ENCODE data around the gene MPO. TPM values are rescaled to one million over a fixed set of nuclear protein-coding genes. Genes with fewer than 3 reads are reported as not detected.

MPO gene
- 0.19 TPM in 1 of 2 replicates, not detected in the other for total RNA-seq (2022)
- not detected for Bru-seq, nascent RNA
- BruChase-seq, experiment 1, labeled RNA remaining after a 6-hour chase, result not detected
- not detected for BruChase-seq, experiment 2, labeled RNA remaining after a 2-hour chase
- long read RNA-seq, partial matches to known transcripts, result 0 of 1 reads
- long read RNA-seq, other reads (novel, unspliced or antisense), result 1 of 1 reads

GRCh38 chr17:58280480-58281217 is at the start of gene MPO:
Gene MPO, minus strand, starts transcription at chr17:58280935. Its CDS starts 177 bp downstream, at chr17:58280758.
- ChIA-PET CTCF (interaction anchor here (0.7 kb wide), 1 partner anchor 665 kb away, joined by 3 read pairs; no protein-coding TSS in a partner anchor), POLR2A (no interaction called here)
- intact Hi-C loops (cut with micrococcal nuclease), result no loop called here

GRCh38 chr17:58329810-58330537 is 49.2 kb upstream of the MPO start:
- POLR2A ChIA-PET, result no interaction called here
- Mint-ChIP-seq H3K27ac (ENCODE audit: low read depth, unreplicated experiment) (no peak overlapping the region), H3K36me3 (ENCODE audit: insufficient read depth, unreplicated experiment) (no peaks in the 10 kb centered on the region), H3K27me3 (ENCODE audit: insufficient read depth, unreplicated experiment) (peaks cover 40% of the 10 kb centered on the region), H3K4me1 (ENCODE audit: insufficient read depth, unreplicated experiment) (no peaks in the 10 kb centered on the region), H3K4me3 (ENCODE audit: unreplicated experiment) (no peak overlapping the region), H3K9me3 (ENCODE audit: unreplicated experiment) (no peaks in the 10 kb centered on the region)
- intact Hi-C loops (cut with micrococcal nuclease), result no loop called here
- TF ChIP-seq CTCF (IDR thresholded peaks at IDR 0.05; ENCODE audit: unreplicated experiment), result no peak
- no TSS peak for BruUV-seq (replicated peaks)
- DNase-seq (ENCODE audit: unreplicated experiment), result no peak
- CTCF ChIA-PET, result no interaction called here

More at GRCh38 chr17:58280480-58281217, at the start of gene MPO:
- Mint-ChIP-seq H3K27ac (ENCODE audit: low read depth, unreplicated experiment) (no peak within 1 kb of the TSS), H3K27me3 (ENCODE audit: insufficient read depth, unreplicated experiment) (peaks cover 35% of the 10 kb centered on the region), H3K4me1 (ENCODE audit: insufficient read depth, unreplicated experiment) (no peaks in the 10 kb centered on the region), H3K4me3 (ENCODE audit: unreplicated experiment) (no peak within 1 kb of the TSS), H3K36me3 (ENCODE audit: insufficient read depth, unreplicated experiment) (no peaks in the 10 kb centered on the region), H3K9me3 (ENCODE audit: unreplicated experiment) (no peaks in the 10 kb centered on the region)
- no TSS peak for BruUV-seq (replicated peaks)
- no peak for DNase-seq (ENCODE audit: unreplicated experiment)
- no peak for TF ChIP-seq CTCF (IDR thresholded peaks at IDR 0.05; ENCODE audit: unreplicated experiment)

- intact Hi-C loops (cut with micrococcal nuclease), result no loop called here
- no peak overlapping the region for H3K27ac Mint-ChIP-seq (ENCODE audit: low read depth, unreplicated experiment)
- no TSS peak for BruUV-seq (replicated peaks)
These were observed 48.5 kb upstream of the MPO start for GRCh38 chr17:58329035-58329809.

More at GRCh38 chr17:58329035-58329809, 48.5 kb upstream of the MPO start:
- no peak for DNase-seq (ENCODE audit: unreplicated experiment)
- POLR2A ChIA-PET, result no interaction called here
- Mint-ChIP-seq H3K4me1 (ENCODE audit: insufficient read depth, unreplicated experiment) (no peaks in the 10 kb centered on the region), H3K27me3 (ENCODE audit: insufficient read depth, unreplicated experiment) (peaks cover 43% of the 10 kb centered on the region), H3K4me3 (ENCODE audit: unreplicated experiment) (no peak overlapping the region), H3K9me3 (ENCODE audit: unreplicated experiment) (no peaks in the 10 kb centered on the region), H3K36me3 (ENCODE audit: insufficient read depth, unreplicated experiment) (no peaks in the 10 kb centered on the region)
- CTCF ChIA-PET, result no interaction called here
- TF ChIP-seq CTCF (IDR thresholded peaks at IDR 0.05; ENCODE audit: unreplicated experiment), result no peak

Measured in MCF 10A (cell line).